GM21367 (cell line): ENCODE measurements around the gene AP4M1.
A peak's percentile ranks its signal among the peaks of the same experiment; 100 is the strongest.

Experiments
- ATAC-seq: cut with Tn5 transposase; IDR thresholded peaks from one replicate; pipeline ENCODE4 v1.9.1; 2021; ENCODE audit not compliant: unreplicated experiment

AP4M1 gene

DNA sequence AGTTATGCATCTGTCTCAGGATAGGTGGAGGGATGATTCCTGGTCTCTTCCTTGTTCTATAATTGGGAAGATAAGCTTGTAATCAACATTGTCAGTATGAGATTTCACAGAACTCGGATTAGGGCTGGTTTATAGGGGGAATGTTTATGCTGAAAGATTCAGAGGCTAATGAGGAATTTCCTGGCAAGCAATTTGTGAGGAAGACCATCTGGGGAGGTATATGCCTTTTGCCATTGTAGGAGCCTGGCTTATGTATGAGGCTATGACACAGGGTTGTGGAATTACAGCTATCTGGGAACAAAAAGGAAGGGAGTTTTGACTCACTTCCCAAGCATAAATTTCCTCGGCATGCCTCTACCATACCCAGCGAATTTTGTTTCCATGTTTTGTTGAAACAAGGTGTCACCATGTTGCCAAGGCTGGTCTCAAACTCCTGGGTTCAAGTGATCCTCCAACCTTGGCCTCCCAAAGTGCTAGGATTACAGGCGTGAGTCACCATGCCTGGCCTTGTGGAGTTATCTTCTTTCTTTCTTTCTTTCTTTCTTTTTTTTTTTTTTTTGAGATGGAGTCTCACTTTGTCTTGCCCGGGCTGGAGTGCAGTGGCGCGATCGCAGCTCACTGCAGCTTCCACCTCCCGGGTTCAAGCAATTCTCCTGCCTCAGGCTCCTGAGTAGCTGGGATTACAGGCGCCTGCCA, 14.2 kb upstream of the AP4M1 start:
- ATAC-seq: no peak

DNA sequence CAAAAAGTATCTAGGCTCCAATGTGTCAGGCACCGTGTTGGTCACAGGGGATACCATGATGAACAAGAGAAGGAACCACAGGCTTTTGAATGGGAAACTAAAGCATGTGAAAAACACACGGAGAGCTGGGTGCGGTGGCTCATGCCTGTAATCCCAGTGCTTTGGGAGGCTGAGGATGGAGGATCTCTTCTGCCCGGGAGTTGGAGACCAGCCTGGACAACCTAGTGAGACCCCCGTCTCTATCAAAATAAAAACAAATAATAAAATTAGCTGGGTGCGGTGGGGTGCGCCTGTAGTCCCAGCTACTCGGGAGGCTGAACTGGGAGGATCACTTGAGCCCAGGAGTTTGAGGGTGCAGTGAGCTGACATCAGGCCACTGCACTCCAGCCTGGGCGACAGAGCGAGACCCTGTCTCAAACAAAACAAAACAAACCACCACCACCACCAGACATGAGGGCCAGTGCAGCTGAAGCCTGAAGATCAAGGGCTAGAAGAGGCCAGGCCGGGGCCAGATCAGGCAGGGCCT, 13.3 kb upstream of the AP4M1 start:
- no peak for ATAC-seq

DNA sequence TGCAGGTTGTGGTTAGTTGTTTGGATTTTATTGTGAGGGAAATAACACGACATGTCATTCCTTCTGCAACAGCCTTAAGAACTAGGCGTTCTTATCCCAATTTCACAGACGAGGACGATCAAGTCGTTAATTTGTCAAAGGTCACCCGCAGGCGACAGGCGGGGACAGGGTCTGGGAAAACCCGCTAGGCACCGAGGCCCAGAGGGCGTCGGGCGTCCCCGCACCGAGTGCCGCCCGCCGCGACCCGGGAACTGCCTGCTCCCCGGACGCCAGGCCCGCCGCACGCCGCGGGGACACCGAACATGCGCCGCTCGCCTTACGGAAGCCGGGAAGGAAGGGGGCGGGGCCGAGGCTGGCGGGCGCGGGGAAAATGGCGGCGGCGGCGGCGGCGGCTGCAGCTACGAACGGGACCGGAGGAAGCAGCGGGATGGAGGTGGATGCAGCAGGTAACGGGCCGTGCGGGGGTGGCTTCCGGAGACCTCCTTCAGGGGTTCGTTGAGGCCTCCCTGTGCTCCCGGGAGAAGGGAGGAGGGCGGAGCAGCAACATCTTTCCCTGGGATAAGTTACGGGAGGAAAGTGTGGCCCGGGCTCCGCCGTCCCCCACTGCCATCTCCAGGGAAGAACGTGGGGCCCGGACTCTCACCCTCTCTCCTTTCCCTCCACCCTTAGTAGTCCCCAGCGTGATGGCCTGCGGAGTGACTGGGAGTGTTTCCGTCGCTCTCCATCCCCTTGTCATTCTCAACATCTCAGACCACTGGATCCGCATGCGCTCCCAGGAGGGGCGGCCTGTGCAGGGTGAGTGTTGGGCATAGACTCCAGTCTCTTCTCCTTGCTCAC, 12.6 kb upstream of the AP4M1 start, which contains the start of gene COPS6:
TSS of gene COPS6 (plus strand) at position 349 of the 837 bp plus-strand sequence. CDS start at position 371, 22 bp downstream.
- peak; percentile 43 for ATAC-seq

DNA sequence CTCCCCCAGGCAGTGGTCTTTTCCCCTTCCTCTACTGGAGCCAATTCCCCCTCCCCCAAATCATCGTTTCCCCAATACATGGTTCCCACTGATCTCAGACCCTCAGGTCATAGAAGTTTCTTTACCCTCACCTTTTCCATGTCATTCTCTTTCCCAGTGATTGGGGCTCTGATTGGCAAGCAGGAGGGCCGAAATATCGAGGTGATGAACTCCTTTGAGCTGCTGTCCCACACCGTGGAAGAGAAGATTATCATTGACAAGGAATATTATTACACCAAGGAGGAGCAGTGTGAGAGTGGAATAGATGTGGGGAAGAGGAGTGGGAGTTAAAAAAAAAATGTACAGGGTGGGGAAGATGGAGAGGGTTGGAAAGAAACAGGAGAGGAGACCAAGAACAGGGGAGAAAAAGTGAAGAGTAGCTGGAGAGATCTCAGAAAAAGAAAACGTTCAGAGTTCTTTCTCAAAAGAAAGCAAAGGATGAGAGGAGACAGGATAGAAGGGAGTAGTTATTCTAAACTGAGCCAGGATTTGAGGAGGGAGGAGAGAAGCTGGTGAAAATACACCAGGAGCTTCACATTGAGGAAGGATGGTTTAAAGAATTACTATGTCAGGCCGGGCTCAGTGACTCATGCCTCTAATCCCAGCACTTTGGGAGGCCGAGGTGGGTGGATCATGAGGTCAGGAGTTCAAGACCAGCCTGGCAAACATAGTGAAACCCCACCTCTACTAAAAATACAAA, 11.8 kb upstream of the AP4M1 start:
- no peak for ATAC-seq

DNA sequence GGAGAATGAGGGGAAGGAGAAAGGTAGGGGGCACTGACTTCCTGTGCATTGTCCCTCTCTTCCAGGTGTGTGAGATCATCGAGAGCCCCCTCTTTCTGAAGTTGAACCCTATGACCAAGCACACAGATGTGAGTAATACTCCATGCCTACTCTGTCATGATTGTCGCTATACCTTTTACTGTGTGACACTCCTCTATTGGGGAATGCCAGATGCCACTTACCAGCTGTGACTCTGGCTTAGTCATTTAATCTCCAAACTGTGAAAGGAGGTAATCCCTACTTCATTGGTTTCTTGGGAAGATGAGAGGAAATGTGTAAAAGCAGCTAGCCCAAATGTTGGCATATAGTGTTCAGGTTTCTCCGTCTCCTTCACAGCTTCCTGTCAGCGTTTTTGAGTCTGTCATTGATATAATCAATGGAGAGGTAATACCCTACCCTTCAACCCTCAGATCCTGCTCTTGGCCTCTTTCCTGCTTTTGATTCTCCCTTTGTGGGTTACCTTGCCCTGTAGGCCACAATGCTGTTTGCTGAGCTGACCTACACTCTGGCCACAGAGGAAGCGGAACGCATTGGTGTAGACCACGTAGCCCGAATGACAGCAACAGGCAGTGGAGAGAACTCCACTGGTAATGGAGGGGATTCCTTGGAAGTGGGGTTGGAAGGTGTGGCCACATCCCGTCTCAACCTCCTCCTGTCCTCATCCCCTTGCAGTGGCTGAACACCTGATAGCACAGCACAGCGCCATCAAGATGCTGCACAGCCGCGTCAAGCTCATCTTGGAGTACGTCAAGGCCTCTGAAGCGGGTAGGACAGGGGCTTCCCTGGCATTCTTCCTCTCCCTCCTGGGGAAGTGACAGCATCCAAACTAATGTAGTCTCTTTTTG, 10.7 kb upstream of the AP4M1 start:
- no peak for ATAC-seq

DNA sequence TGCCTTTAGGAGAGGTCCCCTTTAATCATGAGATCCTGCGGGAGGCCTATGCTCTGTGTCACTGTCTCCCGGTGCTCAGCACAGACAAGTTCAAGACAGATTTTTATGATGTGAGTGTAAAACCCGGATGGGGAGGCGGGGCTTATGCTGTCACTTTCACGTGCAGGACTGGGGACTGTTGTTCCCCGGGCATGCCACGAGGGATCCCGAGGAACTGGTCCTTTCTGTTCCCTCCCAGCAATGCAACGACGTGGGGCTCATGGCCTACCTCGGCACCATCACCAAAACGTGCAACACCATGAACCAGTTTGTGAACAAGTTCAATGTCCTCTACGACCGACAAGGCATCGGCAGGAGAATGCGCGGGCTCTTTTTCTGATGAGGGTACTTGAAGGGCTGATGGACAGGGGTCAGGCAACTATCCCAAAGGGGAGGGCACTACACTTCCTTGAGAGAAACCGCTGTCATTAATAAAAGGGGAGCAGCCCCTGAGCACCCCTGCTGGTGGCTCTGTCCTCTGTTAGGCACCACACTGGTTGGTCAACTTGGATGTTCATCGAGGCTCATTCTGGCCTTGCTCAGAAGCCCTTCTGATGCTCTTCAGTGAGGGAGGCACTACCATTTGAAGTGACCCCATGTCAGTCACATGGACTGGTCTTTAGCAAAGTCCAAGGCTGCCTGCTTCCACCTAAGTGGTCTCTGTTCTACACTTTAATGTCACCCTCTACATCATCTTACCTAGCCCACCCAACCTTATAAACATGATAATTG, 9.8 kb upstream of the AP4M1 start:
- ATAC-seq: no peak

DNA sequence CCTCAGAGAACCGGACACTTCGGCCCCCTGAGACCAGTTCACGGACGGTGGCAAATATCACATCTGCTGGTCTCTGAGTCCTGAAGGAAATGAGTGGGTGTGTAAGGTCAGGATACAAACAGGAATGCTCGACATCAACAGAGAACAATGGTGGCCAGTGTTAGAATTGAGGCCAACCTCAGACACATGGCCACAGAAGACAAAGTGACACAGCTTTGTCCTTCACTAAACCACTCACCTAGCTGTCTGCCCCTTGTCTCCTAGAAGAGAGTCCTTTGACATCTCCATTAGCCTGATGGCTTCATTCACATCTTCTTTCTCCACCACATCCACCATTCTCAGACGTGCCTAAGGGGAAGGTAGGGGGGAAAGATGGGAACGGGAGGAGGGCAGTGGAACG, 8.4 kb upstream of the AP4M1 start:
- no peak for ATAC-seq

DNA sequence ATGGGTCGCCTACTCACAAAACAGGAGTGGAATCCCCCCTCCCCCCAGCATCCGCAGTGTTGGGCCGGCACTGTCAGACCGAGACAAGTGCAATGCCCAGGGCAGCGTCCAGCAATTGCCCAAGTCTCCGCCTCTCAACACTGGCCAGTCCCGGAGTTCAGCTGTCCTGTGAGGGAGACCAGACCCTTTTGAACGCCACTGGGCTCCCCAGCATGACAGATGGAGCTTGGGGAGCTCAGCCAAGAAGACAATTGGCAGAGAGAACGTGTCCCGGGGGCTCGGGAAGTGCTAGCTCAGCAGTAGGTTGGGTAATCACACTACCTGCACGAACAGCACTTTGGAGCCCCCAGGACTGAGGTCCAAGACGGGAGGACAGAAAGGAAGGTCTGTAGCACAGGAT, 7.9 kb upstream of the AP4M1 start:
- no peak for ATAC-seq

DNA sequence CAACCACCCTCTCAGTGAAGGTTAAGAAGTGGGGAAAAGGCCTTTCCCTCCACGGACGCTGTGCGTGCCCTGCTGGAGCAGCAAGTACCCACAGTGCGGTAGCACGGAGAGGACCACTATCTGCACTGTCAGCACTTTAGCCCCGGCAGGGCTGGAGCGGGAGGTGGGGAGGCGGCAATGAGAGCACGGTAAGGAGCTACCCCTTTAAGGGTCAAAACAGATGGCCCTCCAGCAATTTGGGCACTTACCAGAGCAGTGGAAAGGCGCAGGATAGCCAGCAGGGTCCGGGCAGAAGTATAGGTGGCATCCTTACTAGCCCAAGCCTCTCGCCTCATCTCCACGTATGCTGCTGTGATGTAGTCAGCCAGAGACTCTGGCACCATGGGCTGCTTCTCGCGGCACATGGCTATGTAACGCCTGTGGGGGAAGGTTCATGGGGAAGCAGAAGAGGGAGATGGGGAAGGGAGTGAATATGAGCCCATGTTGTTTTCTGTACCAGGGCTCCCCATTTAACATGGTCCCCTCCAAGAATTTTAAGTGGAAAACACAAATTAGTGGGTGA, 7.4 kb upstream of the AP4M1 start:
- ATAC-seq: no peak

DNA sequence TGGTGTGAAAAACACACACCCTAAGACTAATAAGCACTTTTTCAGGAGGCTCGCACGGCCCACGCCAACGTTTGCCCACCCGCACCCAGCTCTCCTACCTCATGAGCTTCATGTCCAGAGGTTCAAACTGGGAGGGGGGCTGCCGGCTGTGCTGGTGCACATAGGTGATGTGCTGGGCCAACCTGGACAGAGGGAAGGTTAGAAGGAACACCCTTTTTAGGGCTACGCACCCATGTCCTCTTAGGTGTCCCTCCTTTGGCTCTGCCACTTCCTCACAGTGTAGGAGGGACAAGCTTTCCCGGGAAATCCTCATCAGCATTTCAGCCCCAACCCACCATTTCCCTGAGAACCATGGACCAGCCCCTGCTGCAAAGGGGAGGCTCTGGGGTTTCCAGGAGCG, 6.2 kb upstream of the AP4M1 start:
- ATAC-seq: no peak

DNA sequence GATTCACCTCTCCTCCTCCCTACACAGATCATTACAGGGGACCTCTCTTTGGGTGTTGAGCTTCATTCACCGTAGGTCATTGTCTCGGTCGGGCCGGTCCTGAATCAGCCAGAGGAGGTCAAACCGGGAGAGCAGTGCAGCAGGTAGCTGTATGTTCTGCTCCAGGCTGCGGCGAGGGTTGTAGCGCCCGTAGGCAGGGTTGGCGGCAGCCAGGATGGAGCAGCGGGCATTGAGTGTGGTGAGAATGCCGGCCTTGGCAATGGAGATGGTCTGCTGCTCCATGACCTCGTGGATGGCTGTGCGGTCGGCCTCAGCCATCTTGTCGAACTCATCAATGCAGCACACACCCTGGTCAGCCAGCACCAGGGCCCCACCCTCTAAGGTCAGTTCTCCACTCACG, 5.7 kb upstream of the AP4M1 start:
- ATAC-seq: no peak

DNA sequence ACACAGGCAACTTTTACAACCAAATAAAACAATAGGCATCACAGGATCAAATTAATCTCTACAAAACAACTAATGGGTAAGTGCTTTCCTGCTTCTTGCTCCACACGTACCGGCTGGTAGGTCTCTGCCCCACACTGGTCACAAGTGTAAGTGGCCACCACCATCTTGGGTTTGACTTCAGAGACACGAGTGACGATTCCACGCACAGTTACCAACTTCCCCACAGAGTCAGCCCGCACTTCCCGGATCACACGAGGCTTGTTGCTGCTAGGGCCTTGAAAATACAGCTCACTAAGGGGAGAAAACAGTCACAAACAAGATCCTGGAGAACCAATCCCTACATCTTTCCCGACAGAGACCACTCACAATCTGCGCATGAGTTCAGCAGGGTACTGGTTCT, 2.5 kb upstream of the AP4M1 start:
- ATAC-seq: no peak

DNA sequence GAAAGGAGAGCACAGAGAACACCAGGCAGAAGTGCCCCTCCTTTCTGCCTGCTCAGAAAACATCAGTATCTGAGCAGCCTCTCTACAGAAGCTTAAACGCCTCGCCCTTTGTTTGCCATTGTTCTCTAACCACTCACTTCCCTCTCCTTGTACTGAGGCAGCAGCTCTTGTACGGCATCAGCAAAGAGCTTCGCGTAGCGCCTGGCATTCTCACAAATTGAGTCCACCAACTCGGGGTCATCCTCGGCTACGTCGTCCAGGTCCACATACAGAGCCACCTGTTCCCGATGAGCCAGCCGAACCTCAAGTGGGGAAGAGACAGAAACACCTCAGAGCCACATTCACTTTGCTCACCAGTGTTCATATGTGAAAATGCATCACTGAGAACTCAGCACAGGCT, 2.0 kb upstream of the AP4M1 start:
- no peak for ATAC-seq

DNA sequence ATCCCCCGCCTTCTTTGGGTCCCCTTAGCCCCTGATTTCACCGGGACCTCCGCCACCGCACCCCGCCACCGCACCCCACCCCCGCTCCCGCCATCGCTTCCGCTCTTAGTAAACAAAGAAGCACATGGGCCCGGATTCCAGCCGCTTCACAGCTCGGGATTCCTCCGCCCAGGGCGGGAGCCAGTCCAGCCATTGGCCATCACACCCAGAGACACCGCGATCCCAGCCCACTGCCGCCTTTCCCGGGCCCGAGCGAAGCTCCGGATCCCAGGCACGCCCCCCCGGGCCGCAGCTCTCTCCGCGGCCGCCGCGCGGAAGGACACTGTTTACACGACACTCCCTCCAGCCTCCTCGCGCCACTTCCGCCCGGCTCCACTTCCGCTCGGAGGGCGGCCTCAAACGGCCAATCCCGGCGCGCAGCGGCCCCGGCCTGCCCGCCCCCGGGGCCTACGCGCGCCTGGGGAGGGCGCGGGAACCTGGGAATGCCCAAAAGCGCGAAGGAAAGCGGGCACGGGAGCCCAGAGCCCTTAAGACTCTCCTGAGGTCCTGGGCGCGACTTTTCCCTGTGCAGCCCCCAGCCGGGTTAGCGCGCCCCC, 925 bp upstream of the AP4M1 start:
- ATAC-seq: peak; percentile 66

DNA sequence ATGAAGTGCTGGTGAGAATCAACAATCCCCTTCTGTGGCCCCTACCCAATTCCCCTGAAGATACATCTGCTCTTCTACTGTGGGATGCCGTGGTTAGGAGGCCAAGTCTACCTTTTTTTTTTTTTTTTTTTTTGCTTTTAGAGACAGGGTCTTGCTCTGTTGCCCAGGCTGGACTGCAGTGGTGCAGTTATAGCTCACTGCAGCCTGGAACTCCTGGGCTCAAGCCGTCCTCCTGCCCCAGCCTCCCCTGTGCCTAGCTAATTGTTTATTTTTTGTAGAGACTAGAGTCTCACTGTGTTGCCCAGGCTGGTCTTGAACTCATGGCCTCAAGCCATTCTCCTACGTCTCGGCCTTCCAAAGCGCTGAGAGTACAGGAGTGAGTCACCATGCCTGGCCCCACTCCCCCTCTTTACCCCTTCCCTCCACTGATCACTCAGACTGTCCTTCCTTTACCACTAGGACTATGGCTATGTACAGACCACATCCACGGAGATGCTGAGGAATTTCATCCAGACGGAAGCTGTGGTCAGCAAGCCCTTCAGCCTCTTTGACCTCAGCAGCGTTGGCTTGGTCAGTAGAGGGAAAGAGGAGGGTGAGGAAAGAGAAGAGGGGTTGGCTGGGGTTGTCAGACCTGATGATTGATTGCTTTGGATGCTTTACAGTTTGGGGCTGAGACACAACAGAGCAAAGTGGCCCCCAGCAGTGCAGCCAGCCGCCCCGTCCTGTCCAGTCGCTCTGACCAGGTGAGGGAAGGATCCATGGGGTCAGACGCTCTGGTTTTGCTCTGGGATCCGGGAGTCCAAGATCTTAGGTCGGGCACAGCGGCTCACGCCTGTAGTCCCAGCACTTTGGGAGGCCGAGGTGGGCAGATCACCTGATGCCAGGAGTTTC, 1.8 kb downstream of the AP4M1 start:
- ATAC-seq: no peak

DNA sequence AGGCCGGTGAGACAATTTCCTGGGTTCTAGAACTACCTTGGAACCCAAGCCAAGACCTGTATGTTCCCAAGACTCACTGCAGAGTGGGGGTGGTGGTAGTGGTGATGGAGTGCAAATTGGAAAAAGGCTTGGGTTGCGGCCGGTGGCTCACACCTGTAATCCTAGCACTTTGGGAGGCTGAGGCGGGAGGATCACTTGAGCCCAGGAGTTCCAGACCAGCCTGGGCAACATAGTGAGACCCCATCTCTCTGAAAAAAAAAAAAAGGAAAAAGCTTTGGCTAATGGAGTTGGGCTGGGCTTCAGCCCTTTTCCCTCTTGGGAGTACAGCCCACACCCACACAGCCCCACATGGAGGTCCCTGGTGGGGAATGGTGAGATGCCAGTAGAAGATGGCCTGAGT, 4.1 kb downstream of the AP4M1 start:
- ATAC-seq: no peak

DNA sequence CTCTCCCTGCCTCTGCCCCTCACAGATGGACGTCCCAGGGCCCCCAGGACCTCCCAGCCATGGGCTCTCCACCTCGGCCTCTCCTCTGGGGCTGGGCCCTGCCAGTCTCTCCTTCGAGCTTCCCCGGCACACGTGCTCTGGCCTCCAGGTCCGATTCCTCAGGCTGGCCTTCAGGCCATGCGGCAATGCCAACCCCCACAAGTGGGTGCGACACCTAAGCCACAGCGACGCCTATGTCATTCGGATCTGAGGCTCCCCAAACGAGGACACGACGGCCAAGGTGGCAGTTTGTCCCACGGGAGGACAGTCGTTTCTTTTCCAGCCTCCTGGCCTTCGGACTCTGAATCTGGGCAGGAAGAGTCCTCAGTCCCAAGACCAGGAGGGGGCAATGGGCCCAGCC, 5.2 kb downstream of the AP4M1 start:
- ATAC-seq: no peak

DNA sequence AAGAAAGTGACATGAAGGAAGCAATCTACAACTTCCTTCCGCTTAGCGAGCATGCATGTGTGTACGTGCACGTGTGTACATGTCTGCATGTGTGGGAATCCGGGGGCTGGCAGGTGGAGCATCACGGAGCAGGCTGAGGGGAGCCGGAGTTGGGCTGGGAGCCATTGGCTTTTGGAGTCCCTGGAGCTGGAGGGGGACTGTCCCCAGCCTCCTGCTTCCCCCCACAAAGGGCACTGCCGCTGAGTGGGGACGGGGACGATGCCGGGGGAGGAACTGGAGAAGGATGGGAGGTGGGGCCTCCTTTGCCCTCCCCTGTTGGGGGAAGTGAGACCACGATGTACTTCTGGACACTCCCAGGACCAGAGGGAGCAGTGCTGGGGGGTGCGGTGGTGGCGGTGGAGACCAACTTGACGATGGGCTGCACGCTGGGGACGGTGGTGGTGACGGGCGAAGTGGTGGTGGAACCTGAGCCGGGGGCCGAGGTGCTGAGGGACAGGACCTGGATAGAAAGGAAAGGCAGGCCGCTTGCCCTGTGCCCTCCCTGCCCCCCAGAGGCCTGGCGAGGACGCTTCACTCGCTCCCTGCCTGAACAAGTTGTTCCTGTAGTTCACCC, 5.8 kb downstream of the AP4M1 start:
- ATAC-seq: no peak
